Neural cell (in vitro differentiated cells): ENCODE results near the gene CELSR1. TPM values are rescaled to one million over a fixed set of nuclear protein-coding genes. Genes with fewer than 3 reads are reported as not detected.
"Not testable (repeated sequence)": the region's sequence is repeated elsewhere in the genome, so short reads cannot be mapped to it uniquely, and the experiment has no call there.

Experiments used
- H2AFZ ChIP-seq: fragments of 200-600, 300-800 bp; sonication (generic), shearing (Covaris generic); 2 replicates; pipeline ENCODE4 v1.6.0; 2014; ENCODE audit warnings: low read depth, mild to moderate bottlenecking, antibody characterized with exemption, low read length, moderate library complexity
- H3F3A ChIP-seq: fragments of 200-600 bp; shearing (Covaris generic); 2 replicates; pipeline ENCODE4 v1.6.1; 2016; ENCODE audit warnings: mild to moderate bottlenecking, moderate library complexity, mixed read lengths, antibody characterized with exemption, low read length; ENCODE audit not compliant: insufficient read depth, poor library complexity, severe bottlenecking
- H3K27ac ChIP-seq: fragments of 200-600, 300-800 bp; sonication (generic), shearing (Covaris generic); 2 replicates; pipeline ENCODE4 v1.5.1; 2014; ENCODE audit warnings: mild to moderate bottlenecking, low read length, moderate library complexity
- H3K27me3 ChIP-seq: fragments of 300-800, 200-600 bp; sonication (generic), shearing (Covaris generic); 2 replicates; pipeline ENCODE4 v1.6.0; 2014; ENCODE audit warnings: mild to moderate bottlenecking, low read depth, low read length, moderate library complexity; ENCODE audit not compliant: insufficient read depth
- H3K36me3 ChIP-seq: fragments of 300-800, 200-600 bp; sonication (generic), shearing (Covaris generic); 2 replicates; pipeline ENCODE4 v1.5.1; 2014; ENCODE audit warnings: mild to moderate bottlenecking, antibody characterized with exemption, low read length, moderate library complexity; ENCODE audit not compliant: insufficient read depth
- H3K4me2 ChIP-seq: fragments of 300-800, 200-600 bp; sonication (generic), shearing (Covaris generic); 2 replicates; pipeline ENCODE4 v1.6.0; 2014; ENCODE audit warnings: mild to moderate bottlenecking, low read length
- H3K4me3 ChIP-seq: fragments of 300-800, 200-600 bp; sonication (generic), shearing (Covaris generic); 2 replicates; pipeline ENCODE4 v1.5.1; 2014; ENCODE audit warnings: mild to moderate bottlenecking, low read length, moderate library complexity
- H3K79me2 ChIP-seq: fragments of 200-600 bp; shearing (Covaris generic); replicated peaks from 2 replicates; pipeline ENCODE4 v1.6.0; 2014; ENCODE audit warnings: mild to moderate bottlenecking, low read length, moderate library complexity; ENCODE audit not compliant: insufficient read depth
- H3K9ac ChIP-seq: fragments of 300-800, 200-600 bp; sonication (generic), shearing (Covaris generic); 2 replicates; pipeline ENCODE4 v1.6.1; 2016; ENCODE audit warnings: mild to moderate bottlenecking, low read length, mixed read lengths
- H3K9me2 ChIP-seq: fragments of 200-600 bp; shearing (Covaris generic); 2 replicates; pipeline ENCODE4 v1.6.1; 2016; ENCODE audit warnings: mild to moderate bottlenecking, low read length, mixed read lengths; ENCODE audit not compliant: insufficient read depth
- H3K9me3 ChIP-seq: fragments of 200-600, 300-800 bp; sonication (generic), shearing (Covaris generic); 2 replicates; pipeline ENCODE4 v1.6.1; 2016; ENCODE audit warnings: mild to moderate bottlenecking, mixed run types, low read length, moderate library complexity, mixed read lengths
- H4K20me1 ChIP-seq: fragments of 200-600 bp; shearing (Covaris generic); 2 replicates; pipeline ENCODE4 v1.6.1; 2016; ENCODE audit warnings: mild to moderate bottlenecking, mixed run types; ENCODE audit not compliant: insufficient read depth
- CTCF ChIP-seq: fragments of 450-650 bp; IDR thresholded peaks from 2 replicates; pipeline ENCODE4 v1.5.1; 2014; ENCODE audit warnings: antibody characterized with exemption, mild to moderate bottlenecking, moderate library complexity; ENCODE audit not compliant: poor library complexity, severe bottlenecking
- EP300 ChIP-seq: fragments of 450-650 bp; conservative IDR thresholded peaks from 2 replicates; pipeline ENCODE4 v1.6.1; 2014; ENCODE audit warnings: antibody characterized with exemption, mild to moderate bottlenecking, moderate library complexity; ENCODE audit not compliant: poor library complexity, severe bottlenecking
- EZH2 ChIP-seq: fragments of 200-600, 300-800 bp; shearing (Covaris generic), sonication (generic); IDR thresholded peaks from 2 replicates; pipeline ENCODE4 v1.6.1; 2014; ENCODE audit warnings: antibody characterized with exemption, low read length, borderline replicate concordance, mild to moderate bottlenecking; ENCODE audit not compliant: insufficient read depth, poor library complexity, severe bottlenecking
- MXI1 ChIP-seq: fragments of 450-650 bp; conservative IDR thresholded peaks from 2 replicates; pipeline ENCODE4 v1.6.1; 2014; ENCODE audit warnings: antibody characterized with exemption, mild to moderate bottlenecking; ENCODE audit not compliant: poor library complexity, severe bottlenecking
- POLR2AphosphoS5 ChIP-seq: IDR thresholded peaks from 2 replicates; pipeline ENCODE4 v1.6.1; 2012
- RAD21 ChIP-seq: fragments of 450-650 bp; conservative IDR thresholded peaks from 2 replicates; pipeline ENCODE4 v1.6.1; 2014; ENCODE audit warnings: antibody characterized with exemption, mild to moderate bottlenecking, moderate library complexity
- REST ChIP-seq: IDR thresholded peaks from 2 replicates; pipeline ENCODE4 v1.6.1; 2012; ENCODE audit warnings: borderline replicate concordance
- SMC3 ChIP-seq: fragments of 450-650 bp; conservative IDR thresholded peaks from 2 replicates; pipeline ENCODE4 v1.6.1; 2014; ENCODE audit warnings: antibody characterized with exemption, mild to moderate bottlenecking, moderate library complexity; ENCODE audit not compliant: poor library complexity
- TAF1 ChIP-seq: IDR thresholded peaks from 2 replicates; pipeline ENCODE4 v1.6.1; 2012; ENCODE audit warnings: low read depth
- polyA plus RNA-seq: library from polyadenylated mRNA; depleted of rRNA; stranded (reverse); fragments of >200 nt; gene quantifications from 2 replicates; pipeline ENCODE4 v1.2.3, GENCODE V29; 2014

Gene CELSR1
- polyA plus RNA-seq, 1 donor from 2014 or later = 0.14 TPM

- H3K9me2 ChIP-seq = no peaks in the 10 kb centered on the region
- H3K27me3 ChIP-seq = no peaks in the 10 kb centered on the region
- no peak overlapping the region for H3K4me3 ChIP-seq
- H3K4me2 ChIP-seq = no peak overlapping the region
- H4K20me1 ChIP-seq = no peaks in the 10 kb centered on the region
- H3K9ac ChIP-seq = no peak overlapping the region
- no peaks in the 10 kb centered on the region for H3F3A ChIP-seq
- no peak overlapping the region for H3K27ac ChIP-seq
- no peaks in the 10 kb centered on the region for H3K9me3 ChIP-seq
- H3K36me3 ChIP-seq = no peaks in the 10 kb centered on the region
- TF ChIP-seq EZH2 (no peak), POLR2AphosphoS5 (no peak), REST (no peak), SMC3 (no peak), RAD21 (no peak), CTCF (no peak)
- H2AFZ ChIP-seq = no peak overlapping the region
- no peaks in the 10 kb centered on the region for H3K79me2 ChIP-seq
Observed at GRCh38 chr22:46397951-46398350, 139.5 kb downstream of the CELSR1 start.

GRCh38 chr22:46397514-46397913 lies 139.9 kb downstream of the CELSR1 start:
- H3K4me2 ChIP-seq = no peak overlapping the region
- H3K9me2 ChIP-seq = no peaks in the 10 kb centered on the region
- H3K27ac ChIP-seq = no peak overlapping the region
- H3K4me3 ChIP-seq = no peak overlapping the region
- H4K20me1 ChIP-seq = no peaks in the 10 kb centered on the region
- no peaks in the 10 kb centered on the region for H3K36me3 ChIP-seq
- H3K9me3 ChIP-seq = no peaks in the 10 kb centered on the region
- H3K9ac ChIP-seq = no peak overlapping the region
- H3K27me3 ChIP-seq = no peaks in the 10 kb centered on the region
- no peak for TF ChIP-seq SMC3
- TF ChIP-seq POLR2AphosphoS5 = no peak
- TF ChIP-seq MXI1 = no peak
- TF ChIP-seq EP300 = no peak
- TF ChIP-seq EZH2 = no peak
- no peak for TF ChIP-seq CTCF
- no peak for TF ChIP-seq RAD21
- TF ChIP-seq TAF1 = no peak
- no peak for TF ChIP-seq REST
- H2AFZ ChIP-seq = no peak overlapping the region
- no peaks in the 10 kb centered on the region for H3K79me2 ChIP-seq
- no peaks in the 10 kb centered on the region for H3F3A ChIP-seq

GRCh38 chr22:46397049-46397448 lies 140.4 kb downstream of the CELSR1 start:
- H3K9me2 ChIP-seq, H3K4me2 ChIP-seq, H4K20me1 ChIP-seq, H3K36me3 ChIP-seq, H3K27ac ChIP-seq, H2AFZ ChIP-seq, H3K9me3 ChIP-seq, H3F3A ChIP-seq, H3K4me3 ChIP-seq, H3K9ac ChIP-seq, H3K27me3 ChIP-seq, H3K79me2 ChIP-seq: not testable (repeated sequence)
